GM21360 (cell line): Measurements from ENCODE around the gene IMPG2.

ENCODE experiments used
- ATAC-seq: cut with Tn5 transposase; IDR thresholded peaks from one replicate; pipeline ENCODE4 v1.9.1; 2021; ENCODE audit warnings: mild to moderate bottlenecking, moderate library complexity; ENCODE audit not compliant: unreplicated experiment

Gene IMPG2

DNA sequence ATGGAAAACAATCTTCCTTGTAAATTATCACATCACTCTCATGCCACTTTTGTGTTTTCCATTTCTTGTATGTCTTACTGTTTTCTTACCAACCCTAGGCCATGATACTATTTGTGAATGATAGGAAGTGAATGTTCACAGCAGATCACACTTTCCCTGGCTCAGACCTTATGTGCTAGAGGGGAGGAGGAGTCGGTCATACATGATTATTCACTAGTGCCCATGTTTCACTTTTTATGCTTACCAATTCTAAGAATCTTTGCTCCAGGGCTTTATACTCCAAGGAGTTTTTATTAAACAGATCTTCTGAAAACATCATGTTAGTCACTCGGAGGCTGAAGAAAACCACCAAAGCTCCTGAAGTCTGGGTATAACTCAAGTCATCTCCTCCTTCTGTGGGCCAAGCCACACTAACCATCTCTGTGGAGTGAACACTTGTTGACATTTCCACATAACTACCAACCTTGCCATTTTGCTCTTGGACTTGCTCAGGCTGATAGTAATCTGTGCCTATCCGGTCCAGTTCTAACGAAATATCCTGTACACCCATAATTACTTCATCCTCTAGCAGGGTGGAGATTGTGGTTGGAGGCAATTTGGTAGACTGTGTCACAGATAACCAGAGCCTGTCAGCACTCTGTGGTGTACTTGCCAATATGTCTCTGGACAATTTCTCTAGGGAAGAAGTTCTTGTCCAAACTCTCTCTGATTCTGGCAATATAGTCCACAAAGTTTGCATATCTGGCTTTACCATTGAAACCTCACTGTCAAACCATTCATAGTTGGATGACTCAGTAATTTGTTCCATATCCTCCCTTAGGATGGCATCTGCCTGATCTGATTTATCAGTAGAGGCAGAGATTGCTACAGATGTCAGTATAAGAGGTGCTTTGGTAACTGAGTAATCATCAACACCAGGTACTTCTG lies 76.8 kb downstream of the IMPG2 start:
- no peak for ATAC-seq

DNA sequence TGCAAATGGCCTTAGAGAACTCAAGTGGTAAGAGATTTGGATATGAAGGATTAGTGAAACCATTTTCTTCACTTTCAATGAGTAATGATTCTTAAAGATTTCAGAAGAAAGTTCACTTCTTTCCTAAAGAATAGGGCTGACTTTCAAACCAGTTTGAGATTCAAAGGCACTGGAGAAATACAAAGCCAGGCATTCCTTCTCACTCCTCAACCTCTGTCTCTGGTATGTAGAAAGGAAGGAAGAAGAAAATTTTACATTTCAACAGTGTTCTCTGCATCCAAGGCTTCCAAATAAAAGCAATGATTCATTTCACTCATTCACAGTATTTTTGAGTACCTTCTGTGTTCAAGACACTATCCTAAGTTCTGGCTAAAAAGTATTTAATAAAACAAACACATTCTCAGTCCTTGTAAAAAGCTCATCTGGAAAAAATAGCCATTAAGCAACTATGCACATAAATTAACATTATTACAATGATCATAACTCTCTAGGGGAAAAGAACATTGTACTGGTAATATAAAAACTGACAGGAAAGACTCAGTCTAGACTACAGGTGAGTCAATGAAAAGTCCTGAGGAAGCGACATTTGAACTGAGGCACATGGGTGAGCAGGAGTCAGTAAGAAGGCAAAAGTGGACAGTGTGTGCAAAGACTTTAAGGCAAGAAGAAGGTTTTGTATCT lies 79.5 kb downstream of the IMPG2 start:
- ATAC-seq, result no peak

DNA sequence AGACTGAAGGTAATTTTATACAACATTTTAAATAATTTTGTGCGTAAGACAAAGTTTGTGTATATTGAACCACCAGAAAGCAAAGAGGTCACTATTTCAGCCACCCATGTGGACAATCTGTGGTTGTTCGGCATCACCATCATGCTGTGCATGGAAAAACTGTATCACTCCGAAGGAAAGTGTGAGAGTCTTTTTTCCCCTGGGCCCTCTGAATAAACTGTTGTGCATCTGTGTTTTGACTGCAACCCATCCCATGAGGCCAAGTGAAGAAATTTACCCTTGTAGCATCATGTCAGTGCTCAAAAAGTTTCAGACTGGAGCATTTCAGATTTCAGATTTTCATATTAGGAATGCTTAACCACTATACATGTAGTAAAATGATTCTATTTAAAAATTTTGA lies 85.3 kb downstream of the IMPG2 start:
- no peak for ATAC-seq

DNA sequence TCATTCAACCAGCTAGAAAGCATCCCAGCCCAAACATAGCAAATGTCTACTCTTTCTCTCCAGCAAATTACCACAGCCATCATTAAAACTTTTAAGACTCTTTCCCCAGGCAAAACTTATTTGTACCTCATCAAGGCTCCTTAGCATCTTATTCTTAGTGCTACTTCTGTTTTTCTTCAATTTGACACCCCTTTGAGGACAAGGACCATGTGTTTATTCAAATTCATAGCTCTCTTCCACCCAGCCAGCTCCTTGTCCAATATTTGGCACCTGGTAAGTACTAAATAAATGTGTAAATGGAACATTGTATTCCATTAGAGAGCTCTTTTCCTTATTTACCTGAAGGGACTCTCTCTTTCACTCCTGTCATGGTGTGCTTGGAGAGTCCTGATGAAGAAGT lies 89.8 kb downstream of the IMPG2 start:
- no peak for ATAC-seq

DNA sequence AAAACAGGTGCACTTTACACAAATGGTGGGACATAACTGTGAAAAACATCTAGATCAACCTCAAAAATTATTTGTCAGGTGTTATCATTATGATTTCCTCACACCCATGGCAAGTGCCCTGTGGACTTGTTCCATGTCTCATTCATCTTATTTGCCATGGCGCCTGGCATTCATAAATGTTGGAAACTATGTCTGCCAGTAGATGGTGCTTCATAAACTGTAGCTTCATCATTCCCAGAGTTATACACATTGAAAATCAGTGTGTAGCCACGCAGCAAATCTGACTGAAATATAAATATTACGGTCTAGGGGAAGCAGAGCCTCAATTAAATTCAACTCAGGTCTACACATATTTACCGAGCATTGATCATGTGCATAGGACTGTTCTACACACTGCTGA lies 90.7 kb downstream of the IMPG2 start:
- ATAC-seq, result no peak

DNA sequence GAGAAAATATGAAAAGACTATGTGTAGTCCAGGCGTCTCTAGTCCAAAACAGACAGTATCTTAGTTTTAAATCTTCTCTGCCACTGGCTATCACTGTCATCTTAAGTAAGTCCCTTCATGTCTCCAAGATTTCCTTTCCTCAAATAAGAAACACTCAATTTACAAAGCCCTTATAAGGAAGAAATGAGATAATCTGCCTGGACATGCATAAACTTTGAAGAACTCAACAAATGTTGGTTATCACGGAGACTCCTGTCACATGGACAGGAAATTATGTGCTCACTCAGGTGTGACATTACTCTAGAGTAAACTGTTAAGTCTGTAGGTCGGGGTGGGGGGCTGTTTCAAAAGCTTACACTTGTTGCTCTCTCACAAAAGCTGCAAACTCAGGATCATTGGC lies 91.9 kb downstream of the IMPG2 start:
- ATAC-seq, result no peak

DNA sequence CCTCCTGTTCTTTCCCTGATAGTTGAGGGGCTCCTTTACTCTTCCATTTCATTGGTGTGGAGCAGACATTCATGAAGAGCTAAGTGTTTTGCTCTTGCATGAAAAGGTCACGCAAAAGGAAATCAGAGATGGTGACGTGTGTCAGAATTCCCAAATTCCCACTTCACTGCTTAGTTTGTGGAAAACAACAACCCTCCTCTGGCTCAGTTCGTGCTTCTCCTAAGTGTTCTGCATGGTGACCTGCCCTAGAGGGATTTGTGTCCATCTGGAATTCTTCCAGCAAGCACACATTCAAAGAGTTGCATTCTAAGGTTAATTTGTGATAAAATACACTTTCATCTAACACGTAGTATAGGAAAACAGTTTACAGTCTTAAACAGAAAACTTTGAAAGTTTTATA lies 95.6 kb downstream of the IMPG2 start:
- no peak for ATAC-seq

DNA sequence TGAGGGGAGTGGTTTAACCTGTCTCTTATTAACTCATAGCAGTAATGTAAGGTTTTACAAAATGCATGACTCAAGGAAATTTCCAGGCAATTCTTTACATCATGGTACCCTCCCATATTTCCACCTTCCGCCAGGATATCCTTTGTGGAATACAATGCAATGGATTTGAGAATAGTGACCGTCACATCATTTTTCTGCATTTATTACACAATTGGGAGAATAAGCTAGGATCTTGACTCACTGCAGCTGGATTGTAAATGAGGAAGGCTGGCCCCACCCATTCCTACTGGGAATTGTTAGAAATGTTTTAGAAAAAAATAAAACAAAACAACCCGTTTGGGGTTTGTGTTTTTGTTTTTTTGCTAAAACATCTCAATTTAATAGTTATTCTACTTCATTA lies 97.4 kb downstream of the IMPG2 start:
- no peak for ATAC-seq

DNA sequence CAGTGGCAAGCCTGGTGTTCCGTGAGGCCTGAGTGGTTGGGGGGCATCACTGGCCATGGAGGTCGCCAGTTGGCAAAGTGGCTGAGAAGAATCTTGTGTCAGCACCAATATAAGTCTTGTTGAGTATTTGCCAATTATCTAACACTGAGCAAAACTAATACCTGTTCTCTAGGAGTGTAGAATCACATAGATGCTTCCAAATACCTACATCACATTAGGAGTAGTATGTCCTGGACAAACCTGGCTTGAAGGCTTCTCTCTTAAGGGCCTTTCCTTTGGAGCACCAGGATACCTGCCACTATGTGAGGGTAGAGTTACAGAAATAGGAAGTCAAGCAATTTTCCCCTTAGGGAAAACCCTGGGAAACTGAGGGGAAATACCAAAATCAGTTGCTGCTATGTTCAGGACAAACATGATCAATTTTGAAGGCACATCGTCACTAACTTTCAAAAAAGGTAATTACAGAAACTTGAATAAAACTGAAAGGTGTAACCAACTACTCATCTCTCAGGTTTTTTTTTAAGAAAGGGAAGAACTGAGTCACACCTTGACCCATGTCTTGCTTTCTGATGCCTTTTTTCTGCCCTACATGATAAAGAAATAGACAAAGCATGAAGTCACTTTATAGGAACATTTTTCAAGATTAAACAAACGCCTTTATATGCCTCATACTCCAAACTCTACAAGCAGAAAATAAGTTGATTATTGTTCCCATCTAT lies 100.4 kb downstream of the IMPG2 start:
- ATAC-seq, result no peak

GRCh38 chr3:101217472-101218245 lies 102.7 kb downstream of the IMPG2 start:
- ATAC-seq, result no peak

DNA sequence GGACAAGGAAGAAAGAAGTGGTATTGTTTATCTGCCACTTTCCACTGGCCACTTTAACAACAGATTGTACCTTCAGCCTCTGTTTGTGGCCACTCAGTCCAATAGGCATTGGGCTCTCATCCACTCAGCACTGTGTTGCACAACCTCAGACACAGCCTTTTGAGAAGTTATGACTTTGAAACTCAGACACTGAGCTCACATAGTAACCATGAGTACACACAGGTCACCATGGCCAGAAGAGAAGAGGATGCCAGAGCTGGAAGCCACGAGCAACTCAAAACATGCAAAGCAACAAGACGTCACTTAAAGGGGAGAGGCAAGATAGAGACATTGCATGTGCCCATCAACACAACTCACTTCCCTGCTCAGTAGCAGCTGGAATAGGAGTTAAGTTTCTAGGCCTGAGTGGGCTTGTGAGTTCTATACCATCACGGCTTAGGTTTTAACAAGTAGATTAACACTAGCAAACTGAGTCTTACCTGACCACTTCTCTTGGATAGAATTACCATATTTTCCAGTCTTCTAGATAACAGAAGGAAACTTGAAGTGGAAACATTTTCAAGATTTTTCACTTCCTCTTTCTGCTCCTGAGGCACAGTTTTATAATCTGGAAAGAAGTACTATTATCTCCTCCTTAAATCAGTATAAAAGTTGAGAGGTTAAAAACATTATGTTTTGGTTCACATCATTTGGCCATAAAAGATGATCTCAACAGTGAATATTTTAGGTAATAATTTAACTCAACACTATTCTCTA lies 103.5 kb downstream of the IMPG2 start:
- ATAC-seq, result no peak

GRCh38 chr3:101212730-101213129 lies 107.6 kb downstream of the IMPG2 start:
- no peak for ATAC-seq

DNA sequence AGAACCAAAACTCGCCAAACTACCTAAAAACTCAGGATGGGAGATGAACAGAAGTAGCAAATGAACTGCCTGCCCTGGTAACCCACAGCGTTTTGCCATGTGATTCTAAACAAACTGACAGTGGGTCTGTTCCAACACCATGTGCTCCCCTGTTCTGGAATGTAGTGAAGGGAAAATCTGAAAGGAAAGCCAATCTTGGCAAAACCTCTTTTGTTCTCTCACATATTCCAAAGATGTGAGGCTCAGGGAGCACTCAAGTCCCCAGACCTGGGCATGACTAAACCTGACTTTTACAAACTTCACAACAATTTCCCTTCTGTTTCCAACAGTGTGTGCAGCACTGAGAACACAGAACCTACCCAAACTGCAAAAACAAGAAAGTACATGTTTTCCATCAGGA lies 116.1 kb downstream of the IMPG2 start:
- no peak for ATAC-seq

GRCh38 chr3:101203411-101203810 lies 117.0 kb downstream of the IMPG2 start:
- no peak for ATAC-seq

- no peak for ATAC-seq
Observed at GRCh38 chr3:101202640-101203039, 117.7 kb downstream of the IMPG2 start.

GRCh38 chr3:101200461-101200860 lies 119.9 kb downstream of the IMPG2 start:
- ATAC-seq, result no peak

DNA sequence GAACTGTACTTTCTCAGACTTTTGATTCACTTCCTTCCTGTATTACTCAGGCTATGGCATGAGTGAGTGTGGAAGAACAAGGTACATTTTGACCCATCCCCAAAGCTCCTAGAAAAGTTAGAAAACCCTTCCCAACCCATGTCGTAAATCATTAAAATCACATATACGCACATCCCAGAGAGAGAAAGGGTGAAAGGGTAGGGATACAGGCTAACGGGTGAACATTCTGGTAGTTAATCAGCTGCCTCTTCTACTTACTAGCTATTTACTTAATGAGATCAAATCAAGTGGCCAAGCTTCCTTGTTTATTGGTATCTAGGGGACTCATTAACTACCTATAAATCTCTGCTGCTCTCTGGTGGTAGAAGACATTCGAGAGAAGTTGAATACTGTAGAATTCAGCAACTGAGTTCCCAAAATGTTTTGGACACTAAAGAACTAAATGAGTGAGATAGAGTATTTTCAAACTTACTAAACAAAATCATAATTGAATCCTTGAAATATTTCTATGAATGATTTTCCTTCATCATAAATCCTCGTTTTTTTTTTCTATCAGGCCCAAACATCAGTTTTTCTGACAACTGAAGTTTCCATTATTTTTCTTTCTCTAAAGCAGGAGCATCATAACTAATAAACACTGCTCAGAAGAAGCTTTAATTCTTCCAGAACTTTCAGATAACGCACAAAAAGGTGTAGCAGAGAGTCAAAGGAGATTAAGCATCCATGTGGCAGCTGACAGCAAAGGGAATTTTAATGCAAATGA lies 124.2 kb downstream of the IMPG2 start:
- ATAC-seq, result no peak

GRCh38 chr3:101194392-101194791 lies 126.0 kb downstream of the IMPG2 start:
- no peak for ATAC-seq

DNA sequence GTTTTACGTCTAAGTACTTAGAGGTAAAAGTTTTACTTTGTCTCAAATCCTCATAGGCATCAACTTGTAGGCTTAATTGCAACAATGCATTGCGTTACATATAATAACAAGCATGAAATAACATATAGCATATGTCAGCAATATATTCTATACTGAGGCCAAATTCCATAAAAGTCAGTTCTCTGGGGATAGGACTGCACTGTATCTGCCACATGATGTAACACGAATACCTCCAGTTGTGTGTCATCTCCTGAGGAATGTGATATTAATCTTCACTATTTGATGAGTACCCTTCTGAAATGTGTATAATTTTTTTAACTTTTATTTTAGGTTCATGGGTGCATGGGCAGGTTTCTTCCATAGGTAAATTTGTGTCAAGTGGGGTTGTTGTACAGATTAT lies 126.4 kb downstream of the IMPG2 start:
- ATAC-seq, result no peak
